Heart left ventricle (tissue), 13 donors: ENCODE measurements around the gene PLEKHA7.

Experiments used
- POLR2A ChIP-seq, 2 donors: fragments of 450-650 bp; IDR thresholded peaks; one replicate each; pipeline ENCODE4 v1.6.1; 2017; ENCODE audit warnings: antibody characterized with exemption in 2 of 2, mild to moderate bottlenecking in 2 of 2, moderate library complexity in 2 of 2
- TF ChIP-seq, protein P1 (sequence below), 12 donors: fragments of 200-600 bp; sonication (generic) in 4 of 12; IDR thresholded peaks; one replicate each; pipeline versions ENCODE4 v1.5.0 to v1.8.0; 2018 to 2022; ENCODE audit warnings: antibody characterized with exemption in 12 of 12, mild to moderate bottlenecking in 5 of 12
- donor health status: ischemic (EF 13 %, LVEDD 7.1; RV severe dilation, severe dysfunction).
- donor health status: DM: no; HTN: yes; CAD: no.
- donor health status: DM: no; HTN: no; CAD: no.
- donor health status: ischemic (EF 25% LVEDD 6.9; RV normal size, moderate dysfunction).
- donor health status: ischemic (EF 25% LVEDD 5.7; RV mildly dilated, moderate dysfunction).
- donor health status: ischemic (EF 35%, LVEDD 5.7; RV mildly dilated, moderate dysfunction).
- donor health status: nonischemic (EF 11% LVEDD 7.7; RV severe dilation, severe dysfunction).
- donor health status: DM: yes; HTN: yes; CAD: no.
- donor health status: PGD.
- donor health status: ischemic (EF 29% LVEDD 5.4; RV normal size, mild dysfunction).
- donor health status: nonischemic (EF 23%, LVEDD 6.1; RV moderate dilation, normal function).

GRCh38 chr11:16832193-16832539 is 182.0 kb downstream of the PLEKHA7 start:
- TF ChIP-seq, protein P1, sequence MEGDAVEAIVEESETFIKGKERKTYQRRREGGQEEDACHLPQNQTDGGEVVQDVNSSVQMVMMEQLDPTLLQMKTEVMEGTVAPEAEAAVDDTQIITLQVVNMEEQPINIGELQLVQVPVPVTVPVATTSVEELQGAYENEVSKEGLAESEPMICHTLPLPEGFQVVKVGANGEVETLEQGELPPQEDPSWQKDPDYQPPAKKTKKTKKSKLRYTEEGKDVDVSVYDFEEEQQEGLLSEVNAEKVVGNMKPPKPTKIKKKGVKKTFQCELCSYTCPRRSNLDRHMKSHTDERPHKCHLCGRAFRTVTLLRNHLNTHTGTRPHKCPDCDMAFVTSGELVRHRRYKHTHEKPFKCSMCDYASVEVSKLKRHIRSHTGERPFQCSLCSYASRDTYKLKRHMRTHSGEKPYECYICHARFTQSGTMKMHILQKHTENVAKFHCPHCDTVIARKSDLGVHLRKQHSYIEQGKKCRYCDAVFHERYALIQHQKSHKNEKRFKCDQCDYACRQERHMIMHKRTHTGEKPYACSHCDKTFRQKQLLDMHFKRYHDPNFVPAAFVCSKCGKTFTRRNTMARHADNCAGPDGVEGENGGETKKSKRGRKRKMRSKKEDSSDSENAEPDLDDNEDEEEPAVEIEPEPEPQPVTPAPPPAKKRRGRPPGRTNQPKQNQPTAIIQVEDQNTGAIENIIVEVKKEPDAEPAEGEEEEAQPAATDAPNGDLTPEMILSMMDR (IDR thresholded peaks at IDR 0.05), result no peak
- TF ChIP-seq POLR2A (IDR thresholded peaks at IDR 0.05), result no peak
